ENCODE data around the gene ELOVL1. TPM values are rescaled to one million over a fixed set of nuclear protein-coding genes. Genes with fewer than 3 reads are reported as not detected.

The ELOVL1 gene
- total RNA-seq, 1 donor from 2014 or later: 141 TPM

DNA sequence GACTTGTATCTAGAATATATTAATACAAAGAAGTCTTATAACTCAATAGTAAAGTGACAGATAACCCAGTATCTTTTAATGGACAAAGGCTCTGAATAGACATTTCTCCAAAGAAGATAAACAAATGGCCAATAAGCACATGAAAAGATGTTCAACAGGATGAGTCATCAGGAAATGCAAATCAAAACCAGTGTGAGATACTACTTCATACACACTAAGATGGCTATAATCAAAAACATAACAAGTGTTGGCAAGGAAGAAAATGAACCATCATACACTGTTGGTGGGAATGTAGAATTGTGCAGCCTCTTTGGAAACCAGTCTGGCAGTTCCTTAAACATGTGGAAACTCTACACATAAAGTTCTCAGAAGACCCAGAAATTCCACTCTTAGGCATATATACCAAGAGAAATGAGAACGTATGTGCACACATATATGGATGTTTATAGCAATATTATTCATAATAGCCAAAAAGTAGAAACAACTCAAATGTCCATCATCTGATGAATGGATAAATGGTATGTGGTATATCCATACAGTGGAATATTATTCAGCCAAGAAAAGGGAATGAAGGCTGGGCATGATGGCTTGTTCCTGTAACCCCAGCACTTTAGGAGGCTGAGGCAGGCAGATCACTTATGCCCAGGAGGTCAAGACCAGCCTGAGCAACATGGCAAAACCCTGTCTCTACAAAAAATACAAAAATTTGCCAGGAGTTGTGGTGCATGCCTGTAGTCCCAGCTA is 40.1 kb downstream of the ELOVL1 start:
- no peak for DNase-seq (ENCODE audit: low spot score)

DNA sequence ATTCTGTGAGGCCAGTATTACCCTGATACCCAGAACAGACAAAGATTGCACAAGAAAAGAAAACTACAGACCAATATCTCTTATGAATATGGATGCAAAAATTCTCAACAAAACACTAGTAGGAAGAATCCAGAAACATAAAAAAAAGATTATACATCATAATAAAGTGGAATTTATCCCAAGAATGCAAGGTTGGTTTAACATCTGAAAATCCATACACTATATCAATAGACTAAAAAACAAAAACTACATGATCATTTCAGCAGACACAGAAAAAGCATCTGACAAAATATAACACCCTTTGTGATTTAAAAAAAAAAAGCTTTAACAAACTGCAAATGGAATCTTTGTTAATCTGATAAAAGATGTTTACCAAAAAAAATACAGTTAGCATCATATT is 42.4 kb downstream of the ELOVL1 start:
- DNase-seq (ENCODE audit: low spot score): no peak

GRCh38 chr1:43324810-43325209 is 43.0 kb downstream of the ELOVL1 start:
- no peak for DNase-seq (ENCODE audit: low spot score)

DNA sequence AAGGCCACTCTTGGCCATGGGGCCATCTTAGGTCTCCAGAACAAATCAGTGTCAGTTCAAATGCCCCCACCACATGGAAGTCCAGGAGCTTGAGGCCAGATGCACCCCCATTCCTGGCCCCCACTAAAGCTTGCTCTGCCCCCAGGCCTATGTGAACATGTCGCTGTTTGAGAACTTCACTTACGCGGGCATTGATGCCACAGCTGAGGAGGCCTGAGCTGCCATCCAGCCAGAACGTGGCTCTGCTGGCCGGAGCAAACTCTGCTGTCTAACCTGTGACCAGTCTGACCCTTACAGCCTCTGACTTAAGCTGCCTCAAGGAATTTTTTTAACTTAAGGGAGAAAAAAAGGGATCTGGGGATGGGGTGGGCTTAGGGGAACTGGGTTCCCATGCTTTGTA is 45.3 kb downstream of the ELOVL1 start:
- no peak for DNase-seq (ENCODE audit: low spot score)

GRCh38 chr1:43321331-43321891 is 46.4 kb downstream of the ELOVL1 start:
- no peak for DNase-seq (ENCODE audit: low spot score)

DNA sequence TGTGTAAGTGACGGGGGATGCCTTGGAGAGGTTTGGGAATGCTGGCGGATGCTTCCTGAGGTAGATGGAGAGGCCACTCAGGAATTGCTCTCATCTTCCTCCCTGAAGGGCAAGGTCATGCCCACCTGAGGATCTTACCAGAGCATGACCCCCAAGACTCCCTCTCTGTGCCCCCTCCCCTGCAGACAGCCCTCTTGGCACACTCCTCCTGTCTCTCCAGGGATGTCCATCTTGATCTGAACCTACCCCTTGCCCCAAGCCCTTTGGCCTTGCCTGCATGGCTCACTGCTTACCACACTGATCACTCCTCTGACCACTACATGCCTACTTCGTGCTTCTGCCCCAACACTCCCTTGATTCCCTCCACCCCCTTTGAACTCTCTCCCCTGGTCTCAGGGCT is 48.0 kb downstream of the ELOVL1 start:
- DNase-seq (ENCODE audit: low spot score): no peak

GRCh38 chr1:43319288-43319687 is 48.5 kb downstream of the ELOVL1 start:
- no peak for DNase-seq (ENCODE audit: low spot score)

DNA sequence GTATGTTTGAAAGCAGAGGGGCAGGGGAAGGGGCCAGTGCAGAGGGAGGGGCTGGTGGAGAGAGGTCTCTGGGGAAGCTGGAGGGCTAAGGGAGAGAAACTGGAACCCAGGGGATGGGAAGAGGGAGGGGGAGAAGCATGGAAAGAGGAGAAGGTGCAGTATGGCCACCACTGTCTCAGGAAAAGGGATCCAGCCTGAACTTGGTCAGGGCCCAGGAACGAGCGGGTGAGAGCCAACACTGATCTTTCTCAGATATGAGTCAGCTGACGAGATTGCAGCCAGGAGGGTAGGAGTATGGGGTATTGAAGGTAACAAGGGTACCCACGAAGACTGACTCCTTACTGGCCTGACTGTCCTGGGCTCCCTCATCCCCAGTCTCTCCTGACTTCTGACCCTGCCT is 49.0 kb downstream of the ELOVL1 start:
- DNase-seq (ENCODE audit: low spot score): no peak

GRCh38 chr1:43317817-43318471 is 49.9 kb downstream of the ELOVL1 start:
- DNase-seq (ENCODE audit: low spot score): no peak

DNA sequence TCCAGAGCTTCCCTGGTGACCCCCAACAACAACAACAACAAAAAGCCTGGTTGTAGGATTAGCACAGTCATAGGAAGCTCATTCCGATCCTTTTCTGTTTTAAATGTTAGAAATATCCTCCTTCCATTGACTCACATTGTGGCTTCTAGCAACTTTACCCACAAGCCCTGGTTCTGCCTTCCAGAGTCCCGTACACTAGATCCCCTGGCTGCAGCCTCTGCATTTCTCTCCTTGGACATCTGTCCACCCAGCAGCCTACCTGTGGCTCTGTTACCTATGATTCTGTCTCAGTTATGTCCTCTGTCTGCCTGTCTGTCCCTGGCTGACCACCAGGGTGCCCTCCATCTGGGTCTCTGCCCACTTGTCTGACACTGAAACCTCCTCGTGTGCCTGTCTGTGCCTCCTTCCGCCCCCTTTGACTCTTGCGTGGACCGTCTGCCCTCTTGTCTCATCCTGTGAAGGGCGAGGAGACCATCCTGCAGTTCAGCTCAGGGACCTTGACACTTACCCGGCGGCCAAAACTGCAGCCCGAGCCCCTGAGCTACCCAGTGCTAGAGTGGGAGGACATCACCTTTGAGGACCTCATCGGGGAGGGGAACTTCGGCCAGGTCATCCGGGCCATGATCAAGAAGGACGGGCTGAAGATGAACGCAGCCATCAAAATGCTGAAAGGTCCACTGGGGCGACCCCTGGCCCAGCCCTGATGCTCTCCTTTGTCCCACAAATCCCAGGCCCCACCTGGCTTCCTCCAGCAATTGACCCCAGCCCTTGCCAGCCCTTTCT is 50.9 kb downstream of the ELOVL1 start:
- no peak for DNase-seq (ENCODE audit: low spot score)

- no peak for DNase-seq (ENCODE audit: low spot score)
Observed at GRCh38 chr1:43315963-43316737, 51.7 kb downstream of the ELOVL1 start.

GRCh38 chr1:43315481-43315880 is 52.3 kb downstream of the ELOVL1 start:
- no peak for DNase-seq (ENCODE audit: low spot score)

DNA sequence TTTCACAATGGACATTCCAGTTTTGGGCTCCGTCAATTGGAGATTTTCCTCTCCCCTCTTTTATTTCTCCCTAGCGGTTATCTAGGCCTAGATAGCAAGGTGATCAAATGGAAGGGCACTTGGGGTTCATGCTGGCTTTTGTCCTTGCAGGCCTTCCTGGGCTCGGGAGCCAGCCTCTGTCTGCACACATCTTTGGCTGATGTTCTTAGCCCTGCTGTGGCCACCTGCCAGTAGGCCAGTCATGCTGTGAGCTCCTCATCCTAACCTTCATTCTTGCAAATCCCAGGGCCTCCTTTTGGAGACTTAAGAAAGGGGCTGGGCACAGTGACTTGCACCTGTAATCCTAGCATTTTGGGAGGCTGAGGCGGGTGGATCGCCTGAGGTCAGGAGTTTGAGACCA is 53.6 kb downstream of the ELOVL1 start:
- DNase-seq (ENCODE audit: low spot score): no peak

DNA sequence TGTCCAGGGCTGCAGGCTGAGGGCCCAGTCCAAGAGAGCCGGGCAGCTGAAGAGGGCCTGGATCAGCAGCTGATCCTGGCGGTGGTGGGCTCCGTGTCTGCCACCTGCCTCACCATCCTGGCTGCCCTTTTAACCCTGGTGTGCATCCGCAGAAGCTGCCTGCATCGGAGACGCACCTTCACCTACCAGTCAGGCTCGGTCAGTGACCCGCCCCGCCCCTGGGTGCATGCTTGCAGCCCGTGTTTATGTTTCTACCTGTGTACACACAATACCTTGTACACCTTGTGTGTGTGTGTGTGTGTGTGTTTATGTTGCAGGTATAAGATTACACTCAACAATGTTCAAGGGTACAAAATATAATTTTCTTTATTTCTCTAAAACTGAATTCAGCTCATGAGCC is 54.0 kb downstream of the ELOVL1 start:
- DNase-seq (ENCODE audit: low spot score): no peak

Other genes starting within 250 kb of the ELOVL1 start
- 31.9 TPM for gene EBNA1BP2, start 195.7 kb downstream of the ELOVL1 start, total RNA-seq
- gene CFAP57, start 195.7 kb downstream of the ELOVL1 start, total RNA-seq: 0.75 TPM
- 75.9 TPM for gene TMEM125, start 98.0 kb downstream of the ELOVL1 start, total RNA-seq
- gene C1orf210, start 82.4 kb downstream of the ELOVL1 start, total RNA-seq: 47.9 TPM
- 23.3 TPM for gene TIE1, start 67.0 kb downstream of the ELOVL1 start, total RNA-seq
- gene MPL, start 30.2 kb downstream of the ELOVL1 start, total RNA-seq: not detected
- gene CDC20, start 9.0 kb downstream of the ELOVL1 start, total RNA-seq: 5.1 TPM
- gene MED8, start 21.8 kb upstream of the ELOVL1 start, total RNA-seq: 37.7 TPM
- gene SZT2, start 21.9 kb upstream of the ELOVL1 start, total RNA-seq: 59.3 TPM
- gene HYI, start 85.9 kb upstream of the ELOVL1 start, total RNA-seq: 85.5 TPM
- 478 TPM for gene PTPRF, start 162.9 kb upstream of the ELOVL1 start, total RNA-seq